Adrenal gland (tissue), 12 donors: ENCODE data around the gene ARHGAP6. TPM values are rescaled to one million over a fixed set of nuclear protein-coding genes. Genes with fewer than 3 reads are reported as not detected.

Experiments
- DNase-seq, 7 donors: peaks; one replicate each; pipeline ENCODE4 v3.0.0-alpha.2; 2019 to 2020
- H3K27ac ChIP-seq, 5 donors: fragments of 200-600 bp; sonication (generic) in 4 of 5; 1 replicate in 3 of 5; 2 replicates in 2 of 5; pipeline versions ENCODE4 v1.5.1 to v1.8.0; 2016 to 2020; ENCODE audit warnings: mild to moderate bottlenecking in 1 of 5
- H3K27me3 ChIP-seq: fragments of 200-600 bp; 2 replicates; pipeline ENCODE4 v1.8.0; 2021
- H3K36me3 ChIP-seq, 2 donors: fragments of 200-600 bp; replicated peaks in 1 of 2; 1 replicate in 1 of 2; 2 replicates in 1 of 2; pipeline versions ENCODE4 v1.5.1 to v1.8.0; 2018 to 2022
- H3K4me1 ChIP-seq, 2 donors: fragments of 200-600 bp; replicated peaks in 1 of 2; 1 replicate in 1 of 2; 2 replicates in 1 of 2; pipeline versions ENCODE4 v1.5.1 to v1.8.0; 2018 to 2021
- H3K4me3 ChIP-seq, 4 donors: fragments of 200-600 bp; sonication (generic) in 3 of 4; one replicate each; pipeline ENCODE4 v1.5.1; 2016 to 2018
- H3K9me3 ChIP-seq, 3 donors: fragments of 200-600 bp; sonication (generic) in 1 of 3; replicated peaks in 1 of 3; 1 replicate in 2 of 3; 2 replicates in 1 of 3; pipeline versions ENCODE4 v1.5.1 to v1.8.0; 2016 to 2021
- POLR2A ChIP-seq, 2 donors: fragments of 450-650 bp; IDR thresholded peaks; one replicate each; pipeline ENCODE4 v1.6.1; 2017; ENCODE audit warnings: antibody characterized with exemption in 2 of 2, mild to moderate bottlenecking in 2 of 2, moderate library complexity in 1 of 2
- WGBS, 4 donors: extraction: QIAGEN DNeasy Blood & Tissue Kit in 2 of 4; methylation state at CpG; one replicate each; pipeline versions ENCODE4 v1.1.5 to v1.1.7; 2013 to 2017; 5-methylcytosine and 5-hydroxymethylcytosine counted together
- intact Hi-C, 2 donors: fragments of 100-400 bp; cut with DNase I; formaldehyde crosslinking; loops; one replicate each; pipeline versions ENCODE4 v1.14.1 to v1.15.0; 2022 to 2023
- polyA plus RNA-seq, 3 donors: library from polyadenylated mRNA; stranded (reverse); fragments of 200-250 nt in 2 of 3; fragments of 350-450 nt in 1 of 3; fragmentation: Illumina TruSeq in 1 of 3; extraction: RNeasy Lipid Tissue Mini Kit (QIAGEN cat#74804) in 1 of 3; gene quantifications; one replicate each; pipeline ENCODE4 v1.2.3, GENCODE V29; 2013 to 2014
- total RNA-seq, 9 donors: library from RNA; depleted of rRNA in 4 of 9; stranded (reverse); fragments of >200 nt in 4 of 9; fragments of 120-200 nt in 1 of 9; fragmentation: NEBNext Ultra II Directional in 1 of 9; extraction: Animal tissue kit (Norgen Biotek cat#: 25700) in 1 of 9; gene quantifications; one replicate each; pipeline versions ENCODE4 v1.1.0 to v1.2.4, GENCODE V29; 2013 to 2023
- TF ChIP-seq, protein P1 (sequence below), 6 experiments: fragments of 450-650 bp in 4 of 6; fragments of 200-600 bp in 2 of 6; sonication (generic) in 1 of 6; IDR thresholded peaks; 1 replicate in 5 of 6; 2 replicates in 1 of 6; pipeline versions ENCODE4 v1.5.1 to v1.8.0; 2016 to 2021; ENCODE audit warnings: antibody characterized with exemption in 6 of 6, mild to moderate bottlenecking in 2 of 6, moderate library complexity in 1 of 6
- donor health status: healthy with polysubstance abuse.
- donor health status: Bipolar disorder and iron deficiency.
- donor health status: DM: yes; HTN: yes; CAD: no.
- donor health status: DM: no; HTN: no; CAD: no.
- donor health status: DM: no; HTN: no; CAD: no.
- donor health status: DM: yes; HTN: yes; CAD: no.

Gene ARHGAP6
- total and polyA plus RNA-seq, 12 donors: 0.78 to 4.2 (median 2.7) TPM

DNA sequence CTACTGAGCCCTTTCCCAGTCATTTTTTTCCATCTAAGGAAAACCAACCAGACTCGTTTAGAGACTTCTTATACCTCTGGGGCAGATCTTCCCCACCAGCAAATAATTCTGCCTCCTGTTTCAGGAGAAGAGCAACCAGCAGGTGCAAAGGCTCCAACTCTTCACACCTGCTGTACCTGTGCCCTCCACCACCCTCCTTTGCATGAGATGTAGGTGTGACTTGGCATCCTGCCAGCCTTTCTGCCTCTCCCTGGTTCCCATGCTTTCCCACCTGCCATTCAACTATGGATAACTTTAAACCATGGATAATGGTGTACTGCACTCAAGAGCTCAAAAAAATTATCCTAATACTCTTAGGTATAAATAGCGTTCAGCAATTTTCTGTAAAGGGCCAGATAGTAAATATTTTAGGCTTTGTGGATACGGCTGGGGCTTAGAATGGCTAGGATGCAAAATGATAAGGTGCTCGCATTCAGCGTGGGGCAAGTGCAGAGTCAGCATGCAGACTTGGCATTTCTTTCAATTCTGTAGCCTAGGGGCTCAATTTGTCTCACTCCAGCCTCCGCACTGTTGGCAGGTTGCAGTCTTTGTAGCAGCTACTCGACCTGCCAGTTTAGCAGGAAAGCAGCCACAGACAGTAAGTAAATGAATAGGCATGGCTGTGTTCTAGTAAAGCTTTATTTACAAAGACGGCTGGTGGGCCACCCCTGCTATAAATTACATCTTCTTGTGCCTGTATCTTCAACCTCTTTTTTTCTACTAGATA is 474.8 kb downstream of the ARHGAP6 start:
- Histone ChIP-seq H3K27ac (no peak overlapping the region), H3K9me3 (no peaks in the 10 kb centered on the region), H3K4me3 (no peak overlapping the region), H3K4me1 (no peaks in the 10 kb centered on the region), H3K36me3 (no peaks in the 10 kb centered on the region), H3K27me3 (peaks cover 4% of the 10 kb centered on the region)
- WGBS, 4 donors: 54 to 77% (median 61%) methylated on average over 8 of the region's 8 CpGs
- no peak for TF ChIP-seq POLR2A (IDR thresholded peaks at IDR 0.05)
- TF ChIP-seq, protein P1, sequence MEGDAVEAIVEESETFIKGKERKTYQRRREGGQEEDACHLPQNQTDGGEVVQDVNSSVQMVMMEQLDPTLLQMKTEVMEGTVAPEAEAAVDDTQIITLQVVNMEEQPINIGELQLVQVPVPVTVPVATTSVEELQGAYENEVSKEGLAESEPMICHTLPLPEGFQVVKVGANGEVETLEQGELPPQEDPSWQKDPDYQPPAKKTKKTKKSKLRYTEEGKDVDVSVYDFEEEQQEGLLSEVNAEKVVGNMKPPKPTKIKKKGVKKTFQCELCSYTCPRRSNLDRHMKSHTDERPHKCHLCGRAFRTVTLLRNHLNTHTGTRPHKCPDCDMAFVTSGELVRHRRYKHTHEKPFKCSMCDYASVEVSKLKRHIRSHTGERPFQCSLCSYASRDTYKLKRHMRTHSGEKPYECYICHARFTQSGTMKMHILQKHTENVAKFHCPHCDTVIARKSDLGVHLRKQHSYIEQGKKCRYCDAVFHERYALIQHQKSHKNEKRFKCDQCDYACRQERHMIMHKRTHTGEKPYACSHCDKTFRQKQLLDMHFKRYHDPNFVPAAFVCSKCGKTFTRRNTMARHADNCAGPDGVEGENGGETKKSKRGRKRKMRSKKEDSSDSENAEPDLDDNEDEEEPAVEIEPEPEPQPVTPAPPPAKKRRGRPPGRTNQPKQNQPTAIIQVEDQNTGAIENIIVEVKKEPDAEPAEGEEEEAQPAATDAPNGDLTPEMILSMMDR (IDR thresholded peaks at IDR 0.05): no peak
- DNase-seq: no peak
- intact Hi-C loops: no loop called here

DNA sequence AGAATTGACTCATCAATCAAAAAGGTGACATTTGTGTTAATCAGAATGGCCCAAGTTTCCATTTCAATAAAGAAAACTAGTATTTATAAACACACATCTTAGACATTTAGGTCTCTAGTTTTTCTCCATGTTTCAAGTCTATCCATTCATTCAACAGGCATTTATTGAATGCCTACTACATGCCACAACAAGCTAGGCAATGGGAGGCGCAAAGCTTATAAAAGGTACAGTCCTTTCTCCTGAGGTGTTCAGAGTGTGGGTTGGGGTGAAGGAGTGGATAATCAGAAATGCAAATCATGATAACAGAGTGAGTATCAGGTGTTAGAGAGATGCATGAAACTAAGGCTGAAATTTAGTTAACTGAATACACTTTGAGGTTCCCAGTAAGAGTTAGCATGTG is 476.6 kb downstream of the ARHGAP6 start:
- TF ChIP-seq, protein P1 (IDR thresholded peaks at IDR 0.05): no peak
- TF ChIP-seq POLR2A (IDR thresholded peaks at IDR 0.05): no peak
- intact Hi-C loops: no loop called here

DNA sequence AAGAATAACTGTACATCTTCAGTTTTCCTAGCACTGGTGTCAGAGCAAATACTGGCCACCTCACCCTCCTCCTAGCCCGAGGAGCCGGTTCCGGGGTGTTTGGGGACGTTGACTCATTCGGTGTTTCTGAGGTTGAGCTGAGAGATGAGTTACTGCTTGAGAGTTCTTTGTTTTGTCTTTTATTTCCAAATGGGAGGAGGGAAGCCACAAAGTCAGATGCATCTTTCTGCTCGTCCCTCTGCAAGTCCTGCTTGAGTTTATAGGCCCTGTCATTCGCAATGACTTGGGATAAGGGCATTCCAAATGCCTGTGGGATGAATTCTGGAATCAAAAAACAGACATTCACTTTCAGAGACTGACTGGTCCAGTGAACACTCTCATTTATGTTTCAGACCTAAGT is 477.1 kb downstream of the ARHGAP6 start:
- 70 to 89% (median 80%) methylated on average over 6 to 7 of the region's 7 CpGs for WGBS, 4 donors
- intact Hi-C loops: no loop called here

More for the DNA sequence above, 476.6 kb downstream of the ARHGAP6 start:
- no peak for DNase-seq
- Histone ChIP-seq H3K9me3 (no peaks in the 10 kb centered on the region), H3K4me3 (no peak overlapping the region), H3K4me1 (no peaks in the 10 kb centered on the region), H3K36me3 (no peaks in the 10 kb centered on the region), H3K27ac (no peak overlapping the region), H3K27me3 (peaks cover 4% of the 10 kb centered on the region)
- 82 to 97% (median 95%) methylated on average over 1 of the region's 1 CpG for WGBS, 4 donors

GRCh38 chrX:11187001-11187400 is 478.7 kb downstream of the ARHGAP6 start:
- H3K4me1 ChIP-seq: no peaks in the 10 kb centered on the region
- WGBS, 4 donors: 72 to 90% (median 80%) methylated on average over 3 of the region's 3 CpGs
- TF ChIP-seq, protein P1 (IDR thresholded peaks at IDR 0.05): no peak
- no peak for TF ChIP-seq POLR2A (IDR thresholded peaks at IDR 0.05)
- H3K9me3 ChIP-seq: no peaks in the 10 kb centered on the region
- intact Hi-C loops: no loop called here
- H3K36me3 ChIP-seq: no peaks in the 10 kb centered on the region
- H3K27me3 ChIP-seq: peaks cover 2% of the 10 kb centered on the region
- DNase-seq: no peak
- no peak overlapping the region for H3K4me3 ChIP-seq
- H3K27ac ChIP-seq: no peak overlapping the region

More for the DNA sequence above, 477.1 kb downstream of the ARHGAP6 start:
- no peak overlapping the region for H3K27ac ChIP-seq
- no peak overlapping the region for H3K4me3 ChIP-seq
- peaks cover 4% of the 10 kb centered on the region for H3K27me3 ChIP-seq
- TF ChIP-seq POLR2A (IDR thresholded peaks at IDR 0.05): no peak
- no peaks in the 10 kb centered on the region for H3K36me3 ChIP-seq
- no peaks in the 10 kb centered on the region for H3K4me1 ChIP-seq
- H3K9me3 ChIP-seq: no peaks in the 10 kb centered on the region
- DNase-seq: no peak

DNA sequence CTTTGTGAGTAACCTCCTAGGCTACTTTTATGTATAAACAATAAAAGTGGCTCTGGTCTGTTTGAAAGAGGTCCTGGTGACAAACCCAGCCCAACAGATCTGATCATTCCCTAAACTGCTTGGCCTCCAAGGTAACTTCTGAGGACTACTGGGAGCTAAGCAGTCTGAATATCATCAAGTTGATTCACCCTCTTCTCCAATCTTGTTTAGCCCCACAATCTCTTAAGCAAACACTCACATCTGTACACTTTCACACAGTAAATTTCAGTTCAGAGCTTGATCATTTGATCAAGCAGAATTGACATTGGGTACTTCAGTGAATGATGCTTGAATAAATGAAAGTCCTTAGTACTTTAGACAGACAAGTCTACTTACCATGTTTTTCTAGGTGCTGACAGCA is 479.9 kb downstream of the ARHGAP6 start:
- TF ChIP-seq, protein P1 (IDR thresholded peaks at IDR 0.05): no peak
- no peak for TF ChIP-seq POLR2A (IDR thresholded peaks at IDR 0.05)
- Histone ChIP-seq H3K4me3 (no peak overlapping the region), H3K9me3 (no peaks in the 10 kb centered on the region), H3K36me3 (no peaks in the 10 kb centered on the region), H3K27me3 (no peaks in the 10 kb centered on the region), H3K27ac (no peak overlapping the region), H3K4me1 (no peaks in the 10 kb centered on the region)
- DNase-seq: no peak
- intact Hi-C loops: no loop called here
